HG02884 (cell line): ENCODE data around the gene CD109.
A peak's percentile ranks its signal among the peaks of the same experiment; 100 is the strongest.
"Not testable (repeated sequence)": the region's sequence is repeated elsewhere in the genome, so short reads cannot be mapped to it uniquely, and the experiment has no call there.

Experiments used
- ATAC-seq: cut with Tn5 transposase; IDR thresholded peaks from one replicate; pipeline ENCODE4 v1.9.1; 2021; ENCODE audit warnings: mild to moderate bottlenecking, moderate library complexity; ENCODE audit not compliant: unreplicated experiment

Gene CD109

DNA sequence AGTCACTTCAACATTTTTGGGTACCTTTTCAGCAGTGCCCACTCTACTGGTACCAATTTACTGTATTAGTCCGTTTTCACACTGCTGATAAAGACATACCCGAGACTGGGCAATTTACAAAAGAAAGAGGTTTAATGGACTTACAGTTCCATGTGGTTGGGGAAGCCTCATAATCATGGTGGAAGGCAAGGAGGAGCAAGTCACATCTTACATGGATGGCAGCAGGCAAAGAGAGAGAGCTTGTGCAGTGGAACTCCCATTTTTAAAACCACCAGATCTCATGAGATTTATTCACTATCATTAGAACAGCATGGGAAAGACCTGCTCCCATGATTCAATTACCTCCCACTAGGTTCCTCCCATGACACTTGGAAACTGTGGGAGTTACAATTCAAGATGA is 12.4 kb upstream of the CD109 start:
- ATAC-seq: not testable (repeated sequence)

DNA sequence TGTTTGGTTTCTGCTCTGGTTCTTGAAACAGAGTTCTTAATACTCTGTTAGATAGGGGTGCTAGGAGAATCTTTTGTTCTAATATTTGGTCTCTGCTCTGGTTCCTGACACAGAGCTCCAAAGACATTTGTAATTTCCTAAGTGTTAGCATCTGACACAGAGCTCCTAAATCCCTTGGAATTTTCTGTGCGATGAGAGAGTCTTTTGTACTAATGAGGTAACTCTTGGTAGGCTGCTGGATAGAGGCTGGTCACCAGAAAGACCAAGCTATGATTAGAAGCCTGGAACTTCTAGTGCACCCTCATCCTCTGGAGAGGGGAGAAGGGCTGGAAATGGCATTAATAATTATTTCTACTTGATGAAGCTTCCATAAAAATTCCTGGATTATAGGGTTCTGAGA is 7.7 kb upstream of the CD109 start:
- ATAC-seq: no peak

DNA sequence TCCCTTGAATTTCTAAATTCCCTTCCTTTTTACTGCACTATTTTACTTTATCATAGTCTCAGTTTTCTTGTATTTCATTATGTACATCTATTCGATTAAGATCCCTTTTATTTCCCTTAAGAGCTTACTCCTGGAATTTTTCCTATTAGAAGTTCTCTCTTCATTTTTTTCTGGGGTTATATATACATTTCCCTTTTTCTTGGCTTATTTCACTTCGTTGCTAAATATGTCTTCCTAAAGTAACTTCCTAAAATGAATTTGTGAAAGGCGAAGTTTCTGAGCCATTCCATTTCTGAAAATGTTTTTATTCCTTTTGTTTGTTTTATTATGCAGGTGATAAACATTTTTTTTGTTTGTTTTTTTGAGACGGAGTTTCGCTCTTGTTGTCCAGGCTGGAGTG is 5.9 kb upstream of the CD109 start:
- no peak for ATAC-seq

GRCh38 chr6:73691512-73691911 is 4.5 kb upstream of the CD109 start:
- no peak for ATAC-seq

DNA sequence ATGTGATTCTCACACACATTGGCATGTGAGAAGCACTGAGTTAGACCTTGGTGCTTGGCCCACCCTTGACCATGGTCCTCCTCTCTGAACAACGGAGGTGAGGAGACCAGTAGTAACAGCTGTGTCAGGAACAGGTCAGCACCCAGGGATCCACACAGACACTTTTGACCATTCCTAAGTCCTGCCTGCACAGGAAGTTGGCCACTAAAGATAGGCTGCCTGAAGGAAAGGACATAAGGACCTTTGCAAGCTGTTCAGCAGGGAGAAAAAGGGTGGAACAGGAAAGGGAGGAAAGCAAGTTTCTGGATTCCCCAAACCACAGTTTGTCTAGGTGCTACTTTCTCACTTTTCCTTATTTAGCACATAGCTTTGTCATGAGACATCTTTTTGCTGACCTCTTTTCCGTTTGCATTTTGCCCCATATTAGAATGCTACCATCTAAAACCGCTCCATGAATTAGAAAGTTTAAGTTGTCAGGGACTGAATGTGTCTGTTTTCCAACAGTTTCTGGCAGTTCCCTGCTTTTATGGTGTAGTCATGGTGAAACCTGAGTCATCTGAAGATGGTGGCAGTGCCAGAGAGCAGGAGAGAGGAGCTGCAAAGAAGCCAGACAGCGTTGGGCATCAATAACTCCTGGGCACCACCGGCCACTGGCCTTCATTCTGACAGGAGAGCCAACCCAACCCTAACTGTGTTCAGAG is 1.1 kb upstream of the CD109 start:
- no peak for ATAC-seq

DNA sequence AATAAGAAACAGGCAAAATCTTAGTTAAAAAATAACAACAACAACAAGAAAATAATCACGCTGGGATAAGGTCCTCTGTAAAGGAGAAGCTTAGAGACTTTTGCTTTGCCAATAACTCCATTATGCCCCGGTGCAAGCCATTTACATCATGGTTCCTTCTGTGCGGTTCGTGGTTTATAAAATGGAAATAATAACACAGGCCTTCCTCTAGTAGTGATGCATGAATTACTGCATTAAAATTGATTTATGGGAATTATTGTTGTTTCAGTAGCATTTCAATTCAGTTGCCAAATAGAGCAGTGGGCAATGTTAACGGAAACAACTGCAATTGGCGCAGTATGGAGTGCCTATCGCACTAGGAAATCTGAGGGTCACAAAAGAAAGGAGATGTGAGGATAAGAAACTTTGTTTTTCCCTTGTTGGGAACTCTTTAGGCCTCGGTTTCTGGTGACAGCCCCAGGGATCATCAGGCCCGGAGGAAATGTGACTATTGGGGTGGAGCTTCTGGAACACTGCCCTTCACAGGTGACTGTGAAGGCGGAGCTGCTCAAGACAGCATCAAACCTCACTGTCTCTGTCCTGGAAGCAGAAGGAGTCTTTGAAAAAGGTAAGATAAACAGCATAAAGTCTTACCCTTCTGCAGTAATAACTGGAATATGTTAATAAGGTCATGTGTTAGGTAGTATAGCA is 1.1 kb downstream of the CD109 start:
- ATAC-seq: no peak

DNA sequence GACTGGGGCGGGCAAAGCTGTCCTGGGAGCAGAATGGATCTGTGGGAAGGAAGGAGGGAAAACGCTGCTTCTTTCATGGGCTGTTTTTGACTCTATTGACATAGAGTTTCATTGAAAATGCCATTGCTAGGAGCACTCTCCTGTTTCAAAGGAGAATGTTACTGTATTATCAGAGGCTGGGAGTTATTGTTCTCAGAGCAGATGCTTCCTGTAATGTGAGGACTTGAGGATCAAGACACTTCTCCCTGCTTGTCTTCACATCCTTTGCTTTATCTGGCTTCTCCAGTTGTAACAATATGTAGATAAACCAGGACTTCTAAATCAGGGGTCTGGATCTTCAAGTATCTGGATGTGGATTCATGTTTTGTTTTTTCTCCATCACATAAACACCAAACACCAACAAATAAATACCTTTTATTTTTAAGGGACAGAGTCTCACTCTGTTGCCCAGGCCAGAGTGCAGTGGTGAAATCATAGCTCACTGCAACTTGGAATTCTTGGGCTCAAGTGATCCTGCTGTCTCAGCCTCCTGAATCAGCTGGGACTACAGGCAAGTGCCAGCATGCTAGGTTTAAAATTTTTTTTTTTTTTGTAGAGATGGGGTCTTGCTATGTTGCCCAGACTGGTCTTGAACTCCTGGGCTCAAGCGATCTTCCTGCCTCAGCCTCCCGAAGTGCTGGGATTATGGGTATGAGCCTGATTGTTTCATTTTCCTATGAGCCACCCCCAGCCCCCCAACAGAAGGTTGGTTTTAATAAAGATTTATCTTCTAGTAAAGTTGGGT is 3.9 kb downstream of the CD109 start:
- no peak for ATAC-seq

DNA sequence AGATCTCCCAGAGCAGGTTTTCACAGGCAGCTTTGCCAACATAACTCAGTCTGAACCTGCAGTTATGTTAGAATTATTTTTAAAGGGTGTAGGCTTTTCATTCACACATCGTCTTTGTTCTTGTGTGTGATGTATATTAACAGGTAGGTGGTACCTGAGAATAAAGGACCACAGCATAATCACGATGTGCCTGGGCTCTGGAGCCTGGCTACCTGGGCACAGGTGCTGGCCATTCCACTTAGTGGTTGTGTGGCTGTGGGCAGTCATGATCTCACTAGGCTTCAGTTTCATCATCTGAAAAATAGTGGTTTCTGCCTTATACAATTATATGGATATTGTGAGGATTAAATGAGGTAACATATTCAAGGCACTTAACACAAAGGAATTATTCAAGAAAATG is 6.4 kb downstream of the CD109 start:
- ATAC-seq: no peak

DNA sequence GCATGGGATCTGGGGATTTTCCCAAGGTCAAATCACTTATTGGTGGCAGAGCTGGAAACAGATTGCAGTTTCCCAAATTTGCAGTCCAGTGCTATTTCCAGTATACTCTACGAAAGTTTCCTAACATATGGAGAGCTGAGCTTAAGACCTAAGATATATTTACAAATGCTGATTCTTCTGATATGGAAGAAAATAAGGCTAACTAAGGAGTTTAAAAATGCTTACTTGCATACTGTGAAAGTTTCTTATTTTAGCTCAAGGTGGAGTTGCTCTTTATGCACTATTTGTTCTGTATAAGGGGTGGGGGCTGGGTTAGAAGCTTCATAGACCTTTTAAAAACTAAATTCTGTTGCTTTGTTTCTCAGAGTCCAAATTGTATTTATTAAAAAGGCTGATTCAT is 7.5 kb downstream of the CD109 start:
- no peak for ATAC-seq

GRCh38 chr6:73704260-73704659 is 8.3 kb downstream of the CD109 start:
- ATAC-seq: no peak

DNA sequence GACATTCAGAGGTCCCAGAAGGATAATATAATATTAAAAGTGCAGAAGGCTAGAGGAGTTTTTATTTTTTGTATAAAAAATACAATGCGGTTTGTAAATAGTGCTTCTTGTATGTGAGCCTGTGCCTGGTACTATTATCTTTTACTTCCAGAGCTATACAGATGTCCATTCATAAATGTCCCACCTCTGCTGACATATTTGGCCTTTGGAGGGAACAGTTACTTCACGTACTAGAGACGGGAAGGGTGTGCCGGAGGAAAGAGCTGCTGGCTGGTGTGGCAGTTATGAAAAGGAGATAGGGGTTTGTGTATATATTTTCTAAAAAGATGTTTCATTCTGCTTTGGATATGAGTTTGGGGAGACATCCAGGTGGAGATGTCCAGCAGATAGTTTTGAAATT is 8.8 kb downstream of the CD109 start:
- ATAC-seq: no peak

- no peak for ATAC-seq
Measured at GRCh38 chr6:73706971-73707370, 11.0 kb downstream of the CD109 start.

GRCh38 chr6:73710470-73710869 is 14.5 kb downstream of the CD109 start:
- peak; percentile 63 for ATAC-seq

DNA sequence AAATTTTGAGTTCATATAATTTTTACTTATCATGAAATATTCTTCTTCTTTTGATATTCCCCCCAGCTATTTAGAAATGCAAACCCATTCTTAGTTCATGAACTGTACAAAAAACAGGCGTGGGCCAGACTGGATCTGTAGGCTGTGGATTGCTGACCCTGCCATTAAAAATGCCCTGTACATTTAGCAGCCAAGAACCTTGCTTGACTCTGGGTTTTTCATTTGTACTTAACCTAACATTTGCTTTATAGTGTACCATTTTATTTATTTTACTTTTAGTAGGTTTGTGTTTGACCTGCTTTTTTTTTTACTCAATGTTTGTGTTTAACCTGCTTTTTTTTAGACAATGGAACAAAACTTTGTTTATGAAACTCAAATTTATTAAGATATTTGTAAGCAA is 14.9 kb downstream of the CD109 start:
- ATAC-seq: no peak

DNA sequence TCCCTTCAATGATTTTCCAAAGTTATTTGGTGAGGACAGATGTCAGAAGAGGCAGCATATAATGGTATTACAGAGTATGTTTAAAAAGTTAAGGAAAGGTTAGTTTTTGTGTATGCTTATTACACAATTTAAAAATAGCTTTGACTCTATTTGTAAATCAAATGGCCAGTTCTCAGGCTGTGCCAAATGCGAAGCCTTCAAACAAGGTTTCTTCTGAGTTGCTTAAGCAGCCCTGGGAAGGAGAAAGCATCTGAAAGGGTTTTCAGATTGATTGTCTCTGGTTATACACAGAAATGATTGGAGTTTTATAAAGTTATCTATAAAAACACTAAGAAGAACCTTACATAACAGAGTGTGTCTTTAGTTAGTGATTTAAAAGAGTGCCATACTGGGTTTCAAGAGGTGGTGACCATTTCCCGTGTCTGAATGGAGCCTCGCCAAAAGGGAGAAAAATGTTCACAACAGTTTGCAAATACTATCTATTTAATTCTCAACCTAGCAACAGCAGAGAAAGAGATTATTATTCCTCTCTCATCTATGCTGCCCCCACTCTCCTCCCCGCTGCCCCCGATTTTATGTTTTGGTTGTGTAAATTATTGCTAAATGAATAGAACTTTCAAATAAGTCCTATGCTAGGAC is 16.7 kb downstream of the CD109 start:
- no peak for ATAC-seq

DNA sequence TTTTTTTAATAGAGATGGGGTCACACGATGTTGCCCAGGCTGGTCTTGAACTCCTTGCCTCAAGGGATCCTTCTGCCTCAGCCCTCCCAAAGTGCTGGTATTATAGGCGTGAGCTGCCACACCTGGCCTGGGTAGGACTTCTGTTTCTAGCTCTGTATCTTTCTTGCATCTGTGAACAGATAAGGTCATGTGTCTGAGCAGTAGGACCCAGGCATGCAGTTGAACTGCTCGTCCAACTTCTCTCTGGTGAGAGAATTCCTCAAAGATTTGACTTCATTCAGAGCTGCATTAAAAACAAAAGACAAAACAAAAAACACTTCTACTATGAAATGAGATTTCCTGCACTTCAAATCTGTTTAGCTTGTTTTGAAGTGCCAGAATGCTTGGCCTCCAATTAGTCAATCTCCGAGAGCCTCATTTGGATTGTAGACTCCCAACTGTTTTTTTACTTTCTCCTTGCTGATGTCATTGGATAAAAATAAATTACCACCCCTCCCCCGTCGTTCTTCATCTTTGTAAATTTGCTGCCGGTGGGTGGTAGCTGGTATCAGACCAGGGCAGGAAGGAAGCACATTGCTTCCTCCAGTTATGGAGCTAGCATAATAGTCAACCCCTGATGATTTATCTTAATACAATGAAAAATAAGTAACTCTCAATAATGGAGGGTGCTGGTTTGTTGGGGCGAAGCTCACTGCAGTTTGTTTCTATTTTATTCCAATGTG is 17.6 kb downstream of the CD109 start:
- ATAC-seq: no peak

GRCh38 chr6:73715111-73715508 is 19.1 kb downstream of the CD109 start:
- ATAC-seq: not testable (repeated sequence)

GRCh38 chr6:73719046-73719445 is 23.0 kb downstream of the CD109 start:
- ATAC-seq: no peak

DNA sequence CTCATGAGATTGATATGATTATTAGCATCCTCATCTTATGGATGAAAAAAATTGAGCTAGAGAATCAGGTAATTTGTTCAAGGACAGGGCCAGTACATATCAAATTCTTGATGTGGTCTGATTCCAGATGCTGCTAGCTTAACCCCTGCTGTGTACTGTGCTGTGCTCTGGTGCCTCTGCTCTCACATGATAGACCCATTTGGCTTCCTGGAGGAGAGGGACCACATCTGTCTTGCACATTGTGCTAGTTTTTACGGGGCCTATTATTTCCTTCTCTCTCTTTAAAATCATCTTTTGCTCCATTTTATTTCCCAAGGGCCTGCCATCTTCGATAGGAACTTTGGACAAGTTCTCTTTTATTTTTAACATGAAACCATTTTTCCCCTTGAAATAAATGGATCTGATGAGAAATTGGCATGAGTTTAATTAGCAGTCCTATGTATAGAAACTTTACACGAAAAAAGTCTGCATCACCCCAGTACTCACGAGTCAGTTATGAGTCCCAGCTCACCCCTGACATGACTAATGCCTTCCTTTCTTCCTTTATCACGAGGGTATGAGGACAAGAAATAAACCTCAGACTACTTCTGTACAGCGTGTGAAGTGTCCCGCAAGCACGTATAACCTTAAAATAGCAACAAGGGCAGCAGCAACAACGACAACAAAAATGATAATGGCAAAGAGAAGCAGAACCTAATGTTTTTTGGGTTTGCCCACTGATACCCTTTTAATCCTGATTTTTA is 26.5 kb downstream of the CD109 start:
- ATAC-seq: peak; percentile 76

GRCh38 chr6:73723480-73723879 is 27.5 kb downstream of the CD109 start:
- not testable (repeated sequence) for ATAC-seq
